ENCODE results near the gene LY6G6D.

- TF ChIP-seq, protein P1, sequence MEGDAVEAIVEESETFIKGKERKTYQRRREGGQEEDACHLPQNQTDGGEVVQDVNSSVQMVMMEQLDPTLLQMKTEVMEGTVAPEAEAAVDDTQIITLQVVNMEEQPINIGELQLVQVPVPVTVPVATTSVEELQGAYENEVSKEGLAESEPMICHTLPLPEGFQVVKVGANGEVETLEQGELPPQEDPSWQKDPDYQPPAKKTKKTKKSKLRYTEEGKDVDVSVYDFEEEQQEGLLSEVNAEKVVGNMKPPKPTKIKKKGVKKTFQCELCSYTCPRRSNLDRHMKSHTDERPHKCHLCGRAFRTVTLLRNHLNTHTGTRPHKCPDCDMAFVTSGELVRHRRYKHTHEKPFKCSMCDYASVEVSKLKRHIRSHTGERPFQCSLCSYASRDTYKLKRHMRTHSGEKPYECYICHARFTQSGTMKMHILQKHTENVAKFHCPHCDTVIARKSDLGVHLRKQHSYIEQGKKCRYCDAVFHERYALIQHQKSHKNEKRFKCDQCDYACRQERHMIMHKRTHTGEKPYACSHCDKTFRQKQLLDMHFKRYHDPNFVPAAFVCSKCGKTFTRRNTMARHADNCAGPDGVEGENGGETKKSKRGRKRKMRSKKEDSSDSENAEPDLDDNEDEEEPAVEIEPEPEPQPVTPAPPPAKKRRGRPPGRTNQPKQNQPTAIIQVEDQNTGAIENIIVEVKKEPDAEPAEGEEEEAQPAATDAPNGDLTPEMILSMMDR (IDR thresholded peaks at IDR 0.05 in 4 of 5, conservative IDR thresholded peaks at IDR 0.05 in 1 of 5): no peak
- TF ChIP-seq POLR2A (IDR thresholded peaks at IDR 0.05): no peak
Observed at GRCh38 chr6:31733734-31734133, 18.6 kb downstream of the LY6G6D start.

Data from gastrocnemius medialis (tissue), 4 donors.